ENCODE results near the gene WFDC1. TPM values are rescaled to one million over a fixed set of nuclear protein-coding genes. Genes with fewer than 3 reads are reported as not detected.

The WFDC1 gene
- total and polyA plus RNA-seq, 10 of the 15 experiments (the other 5 are each of a cell fraction or from before 2014, with no cell fraction given) = not detected

DNA sequence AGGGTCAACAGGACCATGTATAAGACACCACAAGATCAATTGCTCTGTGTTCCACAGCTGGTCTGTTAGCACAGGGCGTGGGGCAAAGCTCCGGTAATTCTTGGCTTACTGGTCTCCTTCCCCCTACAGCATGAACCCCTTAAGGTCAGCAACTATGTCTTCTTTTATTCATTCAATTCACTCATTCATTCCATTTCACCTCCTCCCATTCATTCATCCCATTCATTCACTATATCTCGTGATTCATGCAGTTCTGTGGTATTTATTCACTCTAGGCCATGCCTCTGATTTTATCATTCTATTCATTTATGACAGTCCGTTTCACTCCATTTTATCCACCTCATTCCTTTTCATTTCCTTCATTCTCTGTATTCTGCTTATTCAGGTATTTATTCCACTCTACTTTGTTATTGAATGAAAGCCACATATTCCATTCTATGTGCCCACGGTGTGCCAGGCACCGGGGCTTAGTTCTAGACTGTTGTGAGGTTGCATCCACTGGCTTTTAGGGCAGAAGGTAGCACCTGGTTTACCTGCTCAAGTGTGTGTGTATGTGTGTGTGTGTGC lies 19.0 kb upstream of the WFDC1 start:
- 9% methylated on average over 6 of the region's 6 CpGs for WGBS (ENCODE audit: insufficient coverage, insufficient replicate concordance, low lambda C conversion rate, missing lambda C conversion rate)
- BruUV-seq (replicated peaks) = no TSS peak
- intact Hi-C loops (cut with micrococcal nuclease; ENCODE audit: unreplicated experiment) = loop anchor here (2.0 kb wide), 2 partner anchors 209 to 347 kb away; no protein-coding TSS in a partner anchor
- no peak for TF ChIP-seq HDAC2 (IDR thresholded peaks at IDR 0.05)
- no peak for TF ChIP-seq ZNF217 (IDR thresholded peaks at IDR 0.05)
- TF ChIP-seq RELB (IDR thresholded peaks at IDR 0.05; ENCODE audit: low read depth) = no peak
- TF ChIP-seq IRF3 (IDR thresholded peaks at IDR 0.05) = no peak
- no peak for TF ChIP-seq PAX8 (IDR thresholded peaks at IDR 0.05)
- TF ChIP-seq SRF (IDR thresholded peaks at IDR 0.05; ENCODE audit: low read depth in 2 of 2, low read length in 2 of 2) = no peak
- TF ChIP-seq ZNF622 (IDR thresholded peaks at IDR 0.05) = no peak
- no peak for TF ChIP-seq HSF1 (IDR thresholded peaks at IDR 0.05; ENCODE audit: low read depth, low read length)
- no peak for TF ChIP-seq YBX1 (IDR thresholded peaks at IDR 0.05)
- no peak for TF ChIP-seq SUZ12 (IDR thresholded peaks at IDR 0.05; ENCODE audit: unreplicated experiment)
- no peak for TF ChIP-seq SPI1 (IDR thresholded peaks at IDR 0.05; ENCODE audit: borderline replicate concordance, insufficient read depth, low read depth, low read length)
- TF ChIP-seq, protein P1, sequence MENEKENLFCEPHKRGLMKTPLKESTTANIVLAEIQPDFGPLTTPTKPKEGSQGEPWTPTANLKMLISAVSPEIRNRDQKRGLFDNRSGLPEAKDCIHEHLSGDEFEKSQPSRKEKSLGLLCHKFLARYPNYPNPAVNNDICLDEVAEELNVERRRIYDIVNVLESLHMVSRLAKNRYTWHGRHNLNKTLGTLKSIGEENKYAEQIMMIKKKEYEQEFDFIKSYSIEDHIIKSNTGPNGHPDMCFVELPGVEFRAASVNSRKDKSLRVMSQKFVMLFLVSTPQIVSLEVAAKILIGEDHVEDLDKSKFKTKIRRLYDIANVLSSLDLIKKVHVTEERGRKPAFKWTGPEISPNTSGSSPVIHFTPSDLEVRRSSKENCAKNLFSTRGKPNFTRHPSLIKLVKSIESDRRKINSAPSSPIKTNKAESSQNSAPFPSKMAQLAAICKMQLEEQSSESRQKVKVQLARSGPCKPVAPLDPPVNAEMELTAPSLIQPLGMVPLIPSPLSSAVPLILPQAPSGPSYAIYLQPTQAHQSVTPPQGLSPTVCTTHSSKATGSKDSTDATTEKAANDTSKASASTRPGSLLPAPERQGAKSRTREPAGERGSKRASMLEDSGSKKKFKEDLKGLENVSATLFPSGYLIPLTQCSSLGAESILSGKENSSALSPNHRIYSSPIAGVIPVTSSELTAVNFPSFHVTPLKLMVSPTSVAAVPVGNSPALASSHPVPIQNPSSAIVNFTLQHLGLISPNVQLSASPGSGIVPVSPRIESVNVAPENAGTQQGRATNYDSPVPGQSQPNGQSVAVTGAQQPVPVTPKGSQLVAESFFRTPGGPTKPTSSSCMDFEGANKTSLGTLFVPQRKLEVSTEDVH (IDR thresholded peaks at IDR 0.05; ENCODE audit: low read depth, partially characterized antibody) = no peak
- TF ChIP-seq YY1 (IDR thresholded peaks at IDR 0.05; ENCODE audit: low read depth, low read length) = no peak
- TF ChIP-seq MXI1 (IDR thresholded peaks at IDR 0.05; ENCODE audit: low read depth, low read length) = no peak
- TF ChIP-seq, protein P2, sequence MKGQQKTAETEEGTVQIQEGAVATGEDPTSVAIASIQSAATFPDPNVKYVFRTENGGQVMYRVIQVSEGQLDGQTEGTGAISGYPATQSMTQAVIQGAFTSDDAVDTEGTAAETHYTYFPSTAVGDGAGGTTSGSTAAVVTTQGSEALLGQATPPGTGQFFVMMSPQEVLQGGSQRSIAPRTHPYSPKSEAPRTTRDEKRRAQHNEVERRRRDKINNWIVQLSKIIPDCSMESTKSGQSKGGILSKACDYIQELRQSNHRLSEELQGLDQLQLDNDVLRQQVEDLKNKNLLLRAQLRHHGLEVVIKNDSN (IDR thresholded peaks at IDR 0.05; ENCODE audit: borderline replicate concordance, extremely low read length, insufficient read depth, low read depth, low read length) = no peak
- TF ChIP-seq CHD2 (IDR thresholded peaks at IDR 0.05; ENCODE audit: borderline replicate concordance, low read depth, low read length) = no peak
- no peak for TF ChIP-seq LARP7 (IDR thresholded peaks at IDR 0.05)

More for the DNA sequence above, 19.0 kb upstream of the WFDC1 start:
- in situ Hi-C loops (cut with MboI) = loop anchor here (10.0 kb wide), 1 partner anchor 349 kb away; no protein-coding TSS in a partner anchor
- ChIA-PET RAD21 (ENCODE audit: unreplicated experiment) (no interaction called here), SMC1A (ENCODE audit: uncharacterized antibody, unreplicated experiment) (interaction anchor here (1.9 to 2.7 kb wide), 2 partner anchors 230 to 696 kb away, joined by 5 to 19 read pairs; no protein-coding TSS in a partner anchor), CTCF (interaction anchor here (1.3 to 6.1 kb wide), 5 partner anchors 17 to 696 kb away, joined by 3 to 63 read pairs (median 5); no protein-coding TSS in a partner anchor), POLR2A (no interaction called here)
- peaks cover 0 to 1% of the 10 kb centered on the region in 2 experiments; a peak in 2 of 4 replicates for H3K27me3 ChIP-seq (replicated peaks in 1 of 2; ENCODE audit: control insufficient read depth in 2 of 2, insufficient read depth in 2 of 2, low read length in 1 of 2)
- H3K4me3 ChIP-seq = no peak overlapping the region
- H3K4me2 ChIP-seq (ENCODE audit: control insufficient read depth, insufficient read depth) = no peak overlapping the region
- H3K9ac ChIP-seq (ENCODE audit: control insufficient read depth, insufficient read depth, low read length) = no peak overlapping the region
- H3K79me2 ChIP-seq (ENCODE audit: control insufficient read depth, insufficient read depth, low read length) = no peaks in the 10 kb centered on the region
- H3K27ac ChIP-seq (ENCODE audit: control insufficient read depth, insufficient read depth) = no peak overlapping the region
- no peaks in the 10 kb centered on the region for H3K4me1 ChIP-seq (ENCODE audit: control insufficient read depth, insufficient read depth, low read length)
- no peaks in the 10 kb centered on the region for H3K9me3 ChIP-seq (replicated peaks; ENCODE audit: control insufficient read depth, insufficient read depth, low read length)
- no peak overlapping the region for H2AFZ ChIP-seq (ENCODE audit: control insufficient read depth, low read depth, low read length)
- DNase-seq (ENCODE audit: low read depth, low spot score) (no peak), FAIRE-seq (no peak), ATAC-seq (no peak)
- H3K36me3 ChIP-seq (ENCODE audit: control insufficient read depth in 2 of 2, insufficient read depth in 2 of 2, low read length in 1 of 2) = no peaks in the 10 kb centered on the region
- H4K20me1 ChIP-seq (ENCODE audit: control insufficient read depth, insufficient read depth) = no peaks in the 10 kb centered on the region
